Hindlimb muscle (tissue), 1 donor: Measurements from ENCODE around the gene JMJD4. TPM values are rescaled to one million over a fixed set of nuclear protein-coding genes. Genes with fewer than 3 reads are reported as not detected.
A peak's percentile ranks its signal among the peaks of the same experiment; 100 is the strongest.
"Not testable (repeated sequence)": the region's sequence is repeated elsewhere in the genome, so short reads cannot be mapped to it uniquely, and the experiment has no call there.

Experiments used
- DNase-seq: peaks from one replicate; pipeline ENCODE4 v3.0.0-alpha.2; 2013
- polyA plus RNA-seq: library from polyadenylated mRNA; unstranded; fragments of 120-200 nt; gene quantifications from one replicate; pipeline ENCODE4 v1.2.1, GENCODE V29; 2013; ENCODE audit not compliant: insufficient read length

JMJD4 gene
- polyA plus RNA-seq, 1 donor: 20.7 TPM

DNA sequence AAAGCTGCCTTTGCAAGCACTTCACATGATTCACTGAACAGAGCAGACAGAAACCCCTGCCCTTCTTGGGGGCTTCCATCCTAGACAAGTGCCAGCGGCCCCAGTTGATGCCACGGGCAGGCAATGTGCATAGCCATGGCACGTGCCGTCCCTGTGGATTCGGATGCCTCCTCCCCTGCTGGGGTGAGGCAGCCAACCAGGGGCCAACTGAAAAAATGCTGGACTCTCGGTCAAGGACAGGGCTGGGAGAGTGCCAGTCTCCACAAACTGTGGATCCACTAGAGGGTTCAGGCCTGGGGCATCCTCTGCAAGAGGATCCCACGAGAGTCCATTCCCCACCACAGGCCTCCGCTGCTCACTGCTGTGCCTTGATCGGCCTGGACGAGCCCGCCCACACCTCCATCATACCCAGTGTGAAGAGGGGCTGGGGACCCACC lies 3.8 kb downstream of the JMJD4 start:
- DNase-seq: no peak

DNA sequence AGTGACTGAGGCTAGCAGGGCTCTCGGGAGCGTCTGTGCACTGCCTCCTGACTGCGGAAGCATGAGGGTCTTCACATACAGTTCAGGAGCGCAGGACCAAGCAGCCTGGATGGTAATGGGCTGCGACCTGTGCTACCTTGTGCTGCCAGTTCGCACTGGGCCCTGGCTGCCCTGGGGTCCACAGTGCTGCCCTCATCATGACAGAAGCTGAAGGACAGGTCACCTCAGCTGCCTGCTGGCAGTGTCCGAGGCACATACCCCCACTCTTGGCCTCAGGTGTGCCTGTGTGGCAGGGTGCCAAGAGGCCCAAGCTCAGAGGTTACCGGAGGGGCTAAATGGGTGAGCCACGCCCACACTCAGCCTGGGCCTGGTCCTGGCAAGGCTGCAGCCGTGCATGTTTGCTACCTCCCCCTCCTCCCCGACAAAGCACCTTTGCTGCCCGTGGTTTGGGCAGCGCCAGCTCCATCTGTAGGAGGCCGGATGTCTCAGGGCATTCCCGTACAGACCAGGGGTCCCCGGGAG lies 4.4 kb downstream of the JMJD4 start:
- no peak for DNase-seq

GRCh38 chr1:227729881-227730629 lies 5.0 kb downstream of the JMJD4 start:
- DNase-seq: no peak

DNA sequence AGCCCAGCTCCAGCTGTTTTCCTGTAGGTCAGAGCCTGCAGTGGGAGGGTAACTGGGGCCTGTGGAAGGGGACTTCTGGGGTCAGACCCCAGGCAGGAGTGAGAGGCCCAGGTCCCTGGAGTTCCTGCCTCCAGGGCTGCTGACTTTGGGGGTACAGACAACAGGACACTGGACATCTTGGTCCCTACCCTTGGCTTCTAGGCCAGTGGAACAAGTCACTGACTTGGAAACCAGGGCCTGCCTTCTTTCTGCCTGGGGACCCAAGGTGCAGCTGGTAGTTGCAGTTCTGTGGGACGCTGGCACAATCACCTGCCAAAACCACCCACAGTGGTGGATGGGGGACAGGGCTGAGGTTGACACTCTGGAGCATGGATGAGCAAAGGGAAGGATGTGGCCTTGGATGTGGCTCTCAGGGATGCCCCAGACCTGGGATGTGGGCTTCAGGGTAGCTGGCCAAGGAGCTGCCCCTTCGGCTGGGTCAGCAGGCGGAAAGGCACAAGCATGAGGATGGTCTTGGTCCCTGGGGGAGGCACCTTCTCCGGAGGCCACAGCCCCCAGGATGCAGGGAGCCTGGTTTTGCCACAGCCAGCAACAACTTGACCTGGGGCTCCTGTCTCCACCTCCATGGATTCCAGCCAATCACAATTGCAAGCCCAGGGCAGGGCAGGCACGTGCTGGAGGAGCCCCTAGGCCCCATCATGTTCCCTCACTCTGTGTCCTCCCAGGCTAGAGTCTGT lies 5.8 kb downstream of the JMJD4 start:
- DNase-seq: no peak

GRCh38 chr1:227728892-227729143 lies 6.3 kb downstream of the JMJD4 start:
- no peak for DNase-seq

DNA sequence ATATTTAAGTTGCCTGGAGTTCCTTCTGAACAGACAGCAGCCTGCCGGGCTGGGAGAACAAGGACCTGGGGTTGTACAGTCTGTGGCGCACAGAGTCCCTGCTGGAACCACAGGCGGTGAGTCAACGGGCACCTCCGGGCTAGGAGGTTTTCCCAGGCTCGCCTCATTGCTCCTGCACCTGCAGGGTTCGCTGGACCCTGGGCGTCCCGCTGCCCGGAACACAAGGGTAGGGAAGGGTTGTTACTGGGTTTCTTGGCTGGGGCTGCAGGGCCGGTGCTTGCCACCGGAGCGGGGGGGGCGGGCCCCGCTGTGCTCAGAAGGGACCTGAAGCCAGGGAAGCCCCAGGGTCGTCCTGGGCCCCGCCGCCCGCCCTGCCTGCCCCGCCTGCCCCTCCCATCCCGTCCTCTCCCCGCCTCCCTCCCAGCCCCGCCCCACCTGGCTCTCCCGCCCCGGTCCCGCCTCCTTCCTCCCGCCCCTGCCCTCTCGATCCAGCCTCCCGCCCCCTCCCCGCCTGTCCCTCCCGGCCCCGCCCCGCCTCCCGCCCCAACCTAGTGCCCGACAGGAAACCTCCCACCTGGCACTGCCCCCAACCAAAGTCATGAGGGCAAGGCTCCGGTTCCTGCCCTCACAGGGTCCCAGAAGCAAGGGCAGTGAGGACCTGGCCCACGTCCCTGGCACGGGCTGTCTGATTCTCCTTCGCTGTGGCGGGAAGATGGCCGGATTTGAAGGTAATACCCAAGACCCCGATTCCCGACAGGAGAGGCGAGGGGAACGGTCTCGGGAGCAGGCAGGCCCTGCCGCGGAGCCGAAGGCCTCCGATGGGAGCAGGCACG lies 6.8 kb downstream of the JMJD4 start:
- DNase-seq: peak; percentile 55

DNA sequence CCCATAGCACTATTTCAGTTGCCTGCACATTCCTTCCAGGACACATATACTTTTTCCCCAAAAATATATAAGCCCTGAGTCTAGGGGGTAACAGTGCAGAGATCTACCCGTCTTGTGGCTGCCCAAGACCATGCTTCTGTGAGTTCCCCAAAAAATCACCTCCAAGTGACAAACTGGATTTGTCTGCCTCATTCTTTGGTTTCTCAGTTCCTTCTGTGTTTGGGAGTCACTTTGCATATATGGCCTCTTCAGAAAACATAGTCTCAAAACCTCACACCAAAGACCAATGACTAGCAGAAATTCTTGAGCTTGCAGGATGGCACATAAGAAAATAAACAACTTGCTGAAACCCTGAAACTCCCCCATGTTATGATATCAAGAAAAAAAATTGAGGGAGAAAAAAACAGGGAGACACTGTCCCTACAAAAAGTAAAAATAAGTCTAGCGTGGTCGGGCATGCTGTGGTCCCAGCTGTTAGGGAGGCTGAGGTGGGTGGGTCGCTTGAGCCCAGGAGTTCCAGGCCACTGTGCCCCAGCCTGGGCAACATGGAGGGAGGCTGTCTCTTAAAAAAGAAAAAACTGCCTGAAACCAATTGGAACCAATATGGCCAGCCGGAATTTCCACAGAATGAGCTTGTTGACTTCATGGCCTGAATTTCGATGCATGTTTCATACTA lies 8.0 kb downstream of the JMJD4 start:
- DNase-seq: no peak

- no peak for DNase-seq
Observed at GRCh38 chr1:227726318-227726717, 8.8 kb downstream of the JMJD4 start.

DNA sequence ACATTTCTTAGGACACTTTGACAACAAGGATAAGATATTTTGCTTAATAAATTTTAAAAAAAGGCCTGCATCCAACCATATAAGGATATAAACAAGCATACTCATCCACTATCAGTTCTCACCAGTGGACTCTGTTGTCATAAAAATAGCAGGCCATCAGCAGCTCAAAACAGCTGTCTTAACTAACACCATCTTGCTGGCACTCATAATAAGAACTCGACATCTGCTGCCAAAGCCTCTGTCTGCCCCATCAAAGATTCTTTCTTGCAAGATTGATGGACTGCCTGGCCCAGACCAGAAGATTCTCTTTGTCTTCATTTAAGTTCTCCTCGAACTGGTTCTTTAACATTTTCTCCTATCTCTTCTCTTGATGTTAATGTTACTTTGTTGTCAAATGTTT lies 10.1 kb downstream of the JMJD4 start:
- DNase-seq: no peak

DNA sequence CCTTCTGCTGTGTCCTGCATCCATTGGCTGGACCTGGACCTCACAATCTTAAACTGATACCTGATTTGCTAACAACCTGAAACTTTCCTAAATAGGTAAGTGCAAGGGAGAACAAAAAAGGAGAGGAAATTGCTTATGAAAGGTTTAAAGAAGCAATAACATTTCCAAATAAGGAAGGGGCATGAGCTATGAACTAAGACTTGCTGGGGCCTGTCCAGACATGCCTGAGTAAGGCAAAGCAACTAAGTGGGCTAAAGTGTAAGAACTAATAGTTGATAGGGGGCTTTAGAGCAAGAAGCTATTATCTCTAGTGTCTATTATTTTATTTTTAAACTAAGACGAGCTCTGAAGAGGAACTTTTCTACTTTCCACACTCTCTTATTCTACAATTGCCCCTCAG lies 11.6 kb downstream of the JMJD4 start:
- DNase-seq: no peak

DNA sequence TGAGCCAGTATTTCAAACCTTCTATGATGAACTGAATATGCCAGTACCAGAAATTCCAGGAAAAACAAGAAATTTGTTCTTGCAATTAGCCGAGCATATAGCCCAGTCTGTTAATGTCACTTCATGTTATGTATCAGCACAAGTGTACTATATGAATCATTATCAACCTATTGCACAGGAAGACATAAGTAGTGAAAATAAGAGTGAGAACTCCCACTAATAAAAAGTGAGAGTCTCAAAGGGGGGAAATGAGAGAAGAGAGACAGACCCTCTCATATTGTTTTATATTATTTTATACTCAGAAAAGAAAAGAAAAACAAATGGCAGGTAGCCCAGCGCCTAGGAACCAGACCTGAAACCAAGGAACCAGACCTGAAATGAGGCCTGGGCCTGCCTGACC lies 16.2 kb downstream of the JMJD4 start:
- DNase-seq: no peak

GRCh38 chr1:227712648-227713047 lies 22.5 kb downstream of the JMJD4 start:
- no peak for DNase-seq

DNA sequence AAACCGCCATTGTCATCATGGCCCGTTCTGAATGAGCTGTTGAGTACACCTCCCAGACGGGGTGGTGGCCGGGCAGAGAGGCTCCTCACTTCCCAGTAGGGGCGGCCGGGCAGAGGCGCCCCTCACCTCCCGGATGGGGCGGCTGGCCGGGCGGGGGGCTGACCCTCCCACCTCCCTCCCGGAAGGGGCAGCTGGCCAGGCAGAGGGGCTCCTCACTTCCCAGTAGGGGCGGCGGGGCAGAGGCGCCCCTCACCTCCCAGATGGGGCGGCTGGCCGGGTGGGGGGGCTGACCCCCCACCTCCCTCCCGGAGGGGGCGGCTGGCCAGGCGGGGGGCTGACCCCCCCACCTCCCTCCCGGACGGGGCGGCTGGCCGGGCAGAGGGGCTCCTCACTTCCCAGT lies 24.6 kb downstream of the JMJD4 start:
- DNase-seq: not testable (repeated sequence)

DNA sequence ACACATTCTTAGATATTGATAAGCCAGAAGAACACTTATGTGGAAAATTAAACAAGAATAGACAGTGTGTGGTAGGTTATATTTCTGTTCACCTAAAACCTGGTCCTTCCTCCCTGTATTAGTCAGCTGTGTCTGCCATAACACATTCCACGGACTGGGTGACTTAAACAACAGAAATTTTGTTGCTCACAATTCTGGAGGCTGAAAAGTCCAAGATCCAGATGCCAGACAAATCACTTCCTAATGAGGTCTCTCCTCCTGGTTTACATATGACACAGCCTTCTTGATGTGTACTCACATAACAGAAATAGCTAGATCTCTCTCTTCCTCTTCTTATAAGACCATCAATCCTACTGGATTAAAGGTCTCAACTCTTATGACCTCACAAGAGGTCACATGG lies 25.7 kb downstream of the JMJD4 start:
- no peak for DNase-seq

- DNase-seq: no peak
Observed at GRCh38 chr1:227707846-227708245, 27.3 kb downstream of the JMJD4 start.

GRCh38 chr1:227701631-227702030 lies 33.5 kb downstream of the JMJD4 start:
- not testable (repeated sequence) for DNase-seq

DNA sequence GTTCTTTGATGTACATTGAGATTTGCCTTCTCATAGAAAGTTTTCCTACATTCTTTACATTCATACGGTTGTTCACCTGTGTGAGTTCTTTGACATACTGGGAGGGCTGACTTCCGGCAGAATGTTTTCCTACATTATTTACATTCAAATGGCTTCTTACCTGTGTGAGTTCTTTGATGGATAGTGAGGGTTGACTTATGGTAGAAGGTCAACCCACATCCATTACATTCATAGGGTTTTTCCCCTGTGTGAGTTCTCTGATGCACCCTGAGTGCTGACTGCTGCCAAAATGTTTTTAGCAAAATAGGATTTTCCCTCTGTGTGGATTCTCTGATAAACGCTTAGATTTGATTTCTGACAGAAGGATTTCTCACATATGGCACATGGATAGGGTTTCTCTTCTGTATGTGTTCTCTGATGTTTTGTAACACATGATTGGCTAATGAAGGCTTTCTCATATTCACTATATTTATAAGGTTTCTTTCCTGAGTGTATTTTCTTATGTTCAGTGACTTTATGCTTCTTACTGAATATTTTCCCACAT lies 37.7 kb downstream of the JMJD4 start:
- DNase-seq: no peak

- DNase-seq: no peak
Observed at GRCh38 chr1:227685807-227686206, 49.3 kb downstream of the JMJD4 start.
